ENCODE results near the gene CCDC177. TPM values are rescaled to one million over a fixed set of nuclear protein-coding genes. Genes with fewer than 3 reads are reported as not detected.

CCDC177 gene
- total RNA-seq, 4 donors from 2014 or later, result 0.22 TPM; not detected in 3

DNA sequence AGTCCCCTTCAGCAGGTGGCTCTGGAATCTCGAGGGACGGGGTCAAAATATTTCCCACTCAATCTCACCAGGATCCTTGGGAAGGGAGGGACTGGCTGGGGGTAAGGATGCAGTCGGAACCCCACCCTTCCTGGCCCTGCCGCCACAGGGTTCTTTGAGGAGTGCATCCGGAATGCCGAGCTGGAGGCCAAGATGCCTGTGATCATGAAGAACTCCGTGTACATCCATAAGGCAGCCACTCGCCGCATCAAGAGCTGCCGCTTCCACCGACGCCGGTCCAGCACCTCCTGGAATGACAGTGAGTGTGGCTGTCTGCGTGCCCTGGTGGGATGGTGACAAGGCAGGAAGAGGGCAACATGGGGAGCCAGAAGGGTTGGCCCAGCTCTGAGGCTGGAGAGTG is 47.0 kb downstream of the CCDC177 start:
- DNase-seq, result no peak
- Histone ChIP-seq H3K27me3 (peaks cover 0 to 10% (median 0%) of the 10 kb centered on the region in 4 donors), H3K4me1 (peaks cover 0 to 18% (median 7%) of the 10 kb centered on the region in 3 donors), H3K4me3 (no peak overlapping the region), H3K36me3 (no peaks in the 10 kb centered on the region), H3K9me3 (no peaks in the 10 kb centered on the region), H3K27ac (no peak overlapping the region)
- TF ChIP-seq, protein P1, sequence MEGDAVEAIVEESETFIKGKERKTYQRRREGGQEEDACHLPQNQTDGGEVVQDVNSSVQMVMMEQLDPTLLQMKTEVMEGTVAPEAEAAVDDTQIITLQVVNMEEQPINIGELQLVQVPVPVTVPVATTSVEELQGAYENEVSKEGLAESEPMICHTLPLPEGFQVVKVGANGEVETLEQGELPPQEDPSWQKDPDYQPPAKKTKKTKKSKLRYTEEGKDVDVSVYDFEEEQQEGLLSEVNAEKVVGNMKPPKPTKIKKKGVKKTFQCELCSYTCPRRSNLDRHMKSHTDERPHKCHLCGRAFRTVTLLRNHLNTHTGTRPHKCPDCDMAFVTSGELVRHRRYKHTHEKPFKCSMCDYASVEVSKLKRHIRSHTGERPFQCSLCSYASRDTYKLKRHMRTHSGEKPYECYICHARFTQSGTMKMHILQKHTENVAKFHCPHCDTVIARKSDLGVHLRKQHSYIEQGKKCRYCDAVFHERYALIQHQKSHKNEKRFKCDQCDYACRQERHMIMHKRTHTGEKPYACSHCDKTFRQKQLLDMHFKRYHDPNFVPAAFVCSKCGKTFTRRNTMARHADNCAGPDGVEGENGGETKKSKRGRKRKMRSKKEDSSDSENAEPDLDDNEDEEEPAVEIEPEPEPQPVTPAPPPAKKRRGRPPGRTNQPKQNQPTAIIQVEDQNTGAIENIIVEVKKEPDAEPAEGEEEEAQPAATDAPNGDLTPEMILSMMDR (IDR thresholded peaks at IDR 0.05), result no peak
- TF ChIP-seq POLR2A (IDR thresholded peaks at IDR 0.05), result no peak
- WGBS, 2 donors, result 81 to 94% methylated on average over 4 to 12 of the region's 14 CpGs
- intact Hi-C loops (cut with DNase I), result no loop called here

DNA sequence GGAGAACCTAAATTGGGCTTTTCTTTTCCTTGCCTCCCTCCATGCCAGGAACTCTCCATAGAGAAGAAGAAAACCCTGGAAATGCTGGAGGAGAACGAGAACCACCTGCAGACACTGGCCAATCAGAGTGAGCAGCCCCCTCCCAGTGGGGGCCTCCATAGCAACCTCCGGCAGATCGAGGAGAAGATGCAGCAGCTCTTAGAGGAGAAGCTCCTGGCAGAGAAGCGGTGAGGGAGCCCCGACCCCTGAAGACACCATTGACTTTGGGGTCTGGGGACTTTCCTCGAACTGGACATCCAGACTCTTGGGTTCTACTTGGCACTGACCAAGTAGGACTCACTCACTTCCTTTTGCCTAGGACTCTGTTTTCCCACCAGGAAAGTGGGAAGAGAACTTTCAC is 48.8 kb downstream of the CCDC177 start:
- intact Hi-C loops (cut with DNase I), result no loop called here
- Histone ChIP-seq H3K27ac (no peak overlapping the region), H3K27me3 (peaks cover 0 to 10% (median 0%) of the 10 kb centered on the region in 4 donors), H3K9me3 (no peaks in the 10 kb centered on the region), H3K4me1 (peaks cover 0 to under 1% (median 0%) of the 10 kb centered on the region in 3 donors), H3K4me3 (no peak overlapping the region), H3K36me3 (no peaks in the 10 kb centered on the region)
- no peak for DNase-seq
- TF ChIP-seq, protein P1 (IDR thresholded peaks at IDR 0.05), result no peak
- TF ChIP-seq POLR2A (IDR thresholded peaks at IDR 0.05), result no peak
- WGBS, 2 donors, result 76 to 78% methylated on average over 6 of the region's 6 CpGs

DNA sequence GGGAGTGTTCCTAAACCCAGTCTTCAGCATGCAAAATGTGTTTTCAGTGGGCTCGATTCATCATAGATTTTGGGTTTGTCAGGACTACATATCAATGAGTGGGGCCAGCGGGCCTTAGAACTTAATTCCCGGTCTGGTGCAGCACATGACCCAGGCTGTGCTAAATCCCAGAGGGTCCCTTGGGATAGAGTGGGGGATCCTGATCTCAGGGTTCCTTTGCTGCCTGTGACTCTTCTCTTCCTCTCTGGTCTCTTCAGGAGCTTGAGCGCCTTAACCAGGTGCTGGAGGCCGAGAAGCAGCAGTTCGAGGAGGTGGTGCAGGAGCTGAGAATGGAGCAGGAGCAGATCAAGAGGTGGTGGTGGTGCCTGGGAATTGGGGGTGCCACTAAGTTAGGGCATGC is 52.6 kb downstream of the CCDC177 start:
- no peaks in the 10 kb centered on the region for H3K9me3 ChIP-seq
- H3K27ac ChIP-seq, result no peak overlapping the region
- intact Hi-C loops (cut with DNase I), result no loop called here
- no peak overlapping the region for H3K4me3 ChIP-seq
- H3K27me3 ChIP-seq, result peaks cover 0 to 10% (median 0%) of the 10 kb centered on the region in 4 donors
- WGBS, 2 donors, result 94 to 95% methylated on average over 3 to 4 of the region's 6 CpGs
- no peaks in the 10 kb centered on the region for H3K36me3 ChIP-seq
- TF ChIP-seq, protein P1 (IDR thresholded peaks at IDR 0.05), result no peak
- no peak for TF ChIP-seq POLR2A (IDR thresholded peaks at IDR 0.05)
- DNase-seq, result no peak
- peaks cover 0 to 15% (median 5%) of the 10 kb centered on the region in 3 donors for H3K4me1 ChIP-seq

Other genes starting within 250 kb of the CCDC177 start
- gene ERH, start 176.6 kb downstream of the CCDC177 start, total RNA-seq, result 100 to 1,000 TPM in 1 of 4 donors, 10 to 100 TPM in 3; 54.0 to 102 (median 79.5) TPM
- 10 to 100 TPM; 40.2 to 77.7 (median 68.6) TPM for gene SLC39A9, start 176.2 kb downstream of the CCDC177 start, total RNA-seq
- under 1 TPM in 1 of 4 donors, not detected in 3; 0.19 TPM for gene PLEKHD1, start 90.1 kb downstream of the CCDC177 start, total RNA-seq
- gene SUSD6, start 36.7 kb upstream of the CCDC177 start, total RNA-seq, result 10 to 100 TPM; 22.4 to 43.1 (median 27.8) TPM
- gene SRSF5, start 192.3 kb upstream of the CCDC177 start, total RNA-seq, result 100 to 1,000 TPM in 3 of 4 donors, 10 to 100 TPM in 1; 94.3 to 382 (median 173) TPM
- gene SLC10A1, start 222.4 kb upstream of the CCDC177 start, total RNA-seq, result not detected

All from esophagus squamous epithelium (tissue), 5 donors.